Measurements from ENCODE around the gene COX20.

- TF ChIP-seq CTCF (IDR thresholded peaks at IDR 0.05; ENCODE audit: low read length) (no peak), EZH2 (IDR thresholded peaks at IDR 0.05; ENCODE audit: borderline replicate concordance, low read length) (no peak)
Measured at GRCh38 chr1:244857761-244858160, 22.3 kb downstream of the COX20 start.
